Stimulated activated CD8-positive, alpha-beta memory T cell treated with anti-CD3 and anti-CD28 coated beads, Interleukin-2, amount 100 ng/mL, for 1 hour (primary cell): ENCODE measurements around the gene GPR89A.
"Not testable (repeated sequence)": the region's sequence is repeated elsewhere in the genome, so short reads cannot be mapped to it uniquely, and the experiment has no call there.

Experiments
- DNase-seq, 2 donors: peaks; one replicate each; pipeline ENCODE4 v3.0.0-alpha.2; 2020; ENCODE audit warnings: low read depth in 2 of 2

Gene GPR89A

GRCh38 chr1:145686078-145686477 is 78.3 kb downstream of the GPR89A start:
- DNase-seq: not testable (repeated sequence)

- no peak for DNase-seq
Measured at GRCh38 chr1:145688328-145688727, 80.5 kb downstream of the GPR89A start.

DNA sequence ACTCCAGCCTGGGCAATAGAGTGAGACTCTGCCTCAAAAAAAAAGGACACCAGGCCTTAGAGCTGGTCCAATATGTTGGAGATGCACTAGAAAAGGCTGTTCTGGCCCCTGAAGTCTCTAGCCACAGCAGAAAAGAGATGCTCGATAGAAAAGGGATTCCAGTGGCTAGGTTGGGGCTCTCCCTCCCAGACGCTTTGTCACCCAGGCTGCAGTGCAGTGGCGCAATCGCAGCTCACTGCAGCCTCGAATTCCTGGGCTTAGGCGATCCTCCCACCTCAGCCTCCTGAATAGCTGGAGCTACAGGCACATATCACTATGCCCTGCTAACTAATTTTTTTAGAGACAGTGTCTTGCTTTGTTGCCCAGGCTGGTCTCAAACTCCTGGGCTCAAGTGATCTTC is 81.1 kb downstream of the GPR89A start:
- DNase-seq: no peak

DNA sequence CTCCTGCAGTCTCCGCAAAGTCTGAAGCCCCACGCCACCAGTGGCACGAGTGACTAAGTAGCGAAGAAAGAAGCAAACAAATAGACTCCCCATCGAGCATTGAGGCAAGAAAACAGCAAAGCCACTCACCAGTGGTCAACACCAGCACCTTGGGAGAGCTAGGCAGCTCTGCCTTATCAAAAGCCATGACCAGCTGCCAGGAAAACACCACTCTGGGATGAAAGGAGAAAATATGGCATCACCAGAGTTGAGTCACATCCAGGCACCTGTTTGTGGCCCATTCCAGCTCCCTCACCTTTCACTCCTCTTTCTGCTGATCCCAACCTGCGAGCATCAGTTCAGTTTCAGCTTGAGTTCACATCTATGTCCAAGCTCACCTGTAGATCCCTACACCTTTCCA is 82.1 kb downstream of the GPR89A start:
- DNase-seq: no peak

- DNase-seq: peak; percentile 3 to 6
Measured at GRCh38 chr1:145690587-145691558, 83.1 kb downstream of the GPR89A start.

DNA sequence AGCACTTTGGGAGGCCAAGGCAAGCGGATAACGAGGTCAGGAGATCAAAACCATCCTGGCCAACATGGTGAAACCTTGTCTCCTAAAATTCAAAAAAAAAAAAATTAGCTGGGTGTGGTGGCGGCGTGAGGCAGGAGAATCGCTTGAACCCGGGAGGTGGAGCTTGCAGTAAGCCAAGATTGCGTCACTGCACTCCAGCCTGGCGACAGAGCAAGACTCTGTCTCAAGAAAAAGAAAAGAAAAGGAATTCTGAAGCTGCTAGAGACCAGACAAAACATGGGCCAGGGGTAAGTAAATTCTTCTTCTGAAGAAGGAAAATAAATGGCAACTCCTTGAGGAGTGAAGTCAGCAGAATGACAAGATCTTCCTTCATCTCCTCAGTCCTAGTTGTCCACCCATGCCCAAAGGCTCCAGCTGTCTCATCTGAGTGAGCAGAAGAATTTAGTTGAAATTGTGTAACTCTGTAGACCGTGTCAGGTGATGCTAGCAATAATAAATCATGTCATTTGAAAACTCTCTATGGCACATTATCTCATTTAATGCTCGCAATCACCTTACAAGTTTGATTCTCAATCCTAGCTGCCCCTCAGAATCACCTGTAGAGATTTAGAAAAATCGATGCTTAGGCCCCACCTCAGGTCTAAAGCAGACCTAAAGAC is 85.1 kb downstream of the GPR89A start:
- no peak for DNase-seq

DNA sequence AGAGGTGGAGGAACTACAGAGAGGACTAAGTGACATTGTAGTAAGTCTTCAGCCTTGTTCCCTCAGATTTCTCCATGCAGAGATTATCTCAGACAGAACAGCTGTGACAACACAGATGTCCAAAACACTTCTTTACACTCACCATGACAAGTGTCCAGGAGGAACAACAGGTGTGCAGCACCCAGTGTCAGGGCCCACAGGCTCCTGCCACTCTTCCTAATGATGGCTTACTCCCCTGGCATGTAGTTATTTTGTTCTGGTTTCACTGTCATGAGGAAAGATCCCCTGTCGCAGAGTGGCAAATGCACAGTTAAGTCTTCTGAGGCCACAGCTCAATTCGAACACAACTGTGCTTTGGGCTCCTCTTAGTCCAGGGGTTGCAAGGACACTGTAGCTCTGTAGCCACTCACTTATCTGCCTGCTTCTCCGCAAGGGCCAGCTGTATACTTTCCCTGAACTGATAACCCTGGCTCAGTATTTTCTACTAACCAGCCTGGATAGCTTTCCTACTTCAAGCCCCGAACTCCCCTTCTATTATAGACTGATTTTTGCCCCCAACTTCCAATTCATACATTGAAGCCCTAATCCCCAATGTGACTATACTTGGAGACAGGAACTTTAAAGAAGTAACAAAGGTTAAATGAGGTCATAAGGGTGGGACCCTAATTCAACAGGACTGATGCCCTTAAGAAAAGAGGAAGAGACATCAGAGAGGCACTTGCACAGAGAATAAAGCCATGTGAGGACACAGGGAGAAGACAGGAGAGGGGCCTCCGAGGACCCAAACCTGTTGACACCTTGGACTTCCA is 88.2 kb downstream of the GPR89A start:
- DNase-seq: no peak

DNA sequence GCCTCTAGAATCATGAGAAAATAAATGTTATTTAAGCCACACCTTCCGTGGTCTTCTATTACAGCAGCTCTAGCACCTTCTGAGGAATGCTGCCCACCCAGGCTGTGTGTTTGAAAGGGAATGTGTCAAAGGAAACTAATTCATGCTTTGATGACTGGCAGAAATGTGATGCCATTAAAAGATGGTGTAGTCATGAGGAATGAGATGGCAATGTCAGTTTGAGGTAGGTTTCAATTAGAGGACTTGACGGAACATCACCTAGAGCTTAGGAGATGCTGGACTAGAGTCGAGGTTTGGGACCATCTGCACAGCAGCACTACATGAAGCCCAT is 88.8 kb downstream of the GPR89A start:
- no peak for DNase-seq

- no peak for DNase-seq
Measured at GRCh38 chr1:145701306-145701862, 93.6 kb downstream of the GPR89A start.

GRCh38 chr1:145702052-145702451 is 94.3 kb downstream of the GPR89A start:
- DNase-seq: no peak

DNA sequence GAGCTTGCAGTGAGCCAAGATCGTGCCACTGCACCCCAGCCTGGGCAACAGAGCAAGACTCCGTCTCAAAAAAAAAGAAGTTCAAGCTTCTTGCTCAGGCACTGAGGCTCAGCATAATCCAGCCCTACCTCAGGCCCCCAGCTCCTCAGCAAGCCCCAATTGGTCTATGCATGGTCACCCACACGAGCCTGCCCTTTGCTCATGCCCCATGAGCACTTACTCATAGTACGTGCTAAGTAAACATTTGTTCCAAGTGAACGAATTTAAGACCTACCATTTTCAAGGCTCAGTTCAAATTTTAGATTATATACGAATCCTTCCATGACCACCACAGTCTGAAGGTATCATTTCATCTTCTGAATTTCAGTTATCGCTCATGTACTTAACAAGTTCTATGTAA is 95.0 kb downstream of the GPR89A start:
- no peak for DNase-seq

- no peak for DNase-seq
Measured at GRCh38 chr1:145705622-145706021, 97.8 kb downstream of the GPR89A start.

DNA sequence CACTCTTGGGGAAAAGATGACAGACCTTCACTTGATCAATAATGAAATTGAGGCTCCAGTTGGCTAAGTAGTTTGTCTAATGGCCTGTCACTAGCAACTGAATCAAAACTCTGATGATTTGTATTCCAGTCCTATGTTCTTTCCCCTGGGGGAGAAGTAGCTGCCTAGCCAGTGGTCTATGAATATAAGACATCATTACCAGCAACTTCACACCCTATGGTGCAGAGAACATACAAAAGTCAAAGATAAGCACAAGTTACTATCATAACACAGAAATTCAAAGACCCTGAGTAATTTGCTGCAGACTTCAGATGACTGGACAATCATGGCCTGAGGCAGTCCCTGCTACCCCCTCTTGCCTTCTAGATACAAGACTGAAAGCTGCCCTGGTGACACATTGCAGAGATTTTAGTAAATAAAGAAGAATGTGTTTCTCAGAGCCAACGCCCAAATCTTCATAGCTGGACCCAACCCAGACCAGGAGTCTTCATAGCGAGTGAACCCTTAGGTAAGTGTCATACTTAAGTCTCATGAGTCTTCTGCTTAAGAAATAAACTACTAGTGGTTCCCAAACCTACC is 98.4 kb downstream of the GPR89A start:
- no peak for DNase-seq

DNA sequence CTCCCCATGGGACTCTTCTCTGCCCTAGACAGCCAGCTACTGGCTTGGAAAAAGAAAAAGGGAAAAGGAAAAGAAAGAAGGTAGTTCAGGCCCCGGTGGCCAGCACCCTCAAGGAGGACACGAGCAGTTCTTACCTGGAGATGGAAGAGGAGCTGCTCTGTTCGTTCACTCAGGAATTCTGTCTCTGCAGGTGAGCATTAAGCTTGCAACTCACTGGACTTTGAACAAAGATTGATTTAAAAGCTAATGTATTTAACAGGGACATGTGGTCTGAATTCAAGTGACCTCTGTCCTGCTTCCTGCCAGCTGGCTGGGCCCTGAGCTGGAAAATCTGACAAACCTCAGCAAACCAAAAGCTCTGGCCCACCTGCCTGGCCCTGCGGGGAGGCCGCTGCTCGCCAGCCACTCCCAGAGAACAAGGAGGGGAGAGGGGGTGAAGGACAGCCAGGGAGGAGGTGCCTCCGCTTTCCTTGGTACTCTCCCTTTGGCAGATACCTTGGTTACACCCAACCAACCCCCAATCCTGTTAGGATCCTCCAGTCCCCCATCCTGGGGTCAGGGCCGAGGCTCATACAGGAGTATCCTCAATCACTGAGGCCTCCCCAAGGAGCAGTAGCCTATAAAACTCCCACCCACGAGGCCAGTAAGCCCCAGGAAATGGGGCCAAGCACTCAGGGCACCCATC is 99.5 kb downstream of the GPR89A start, which contains the start of gene PDZK1:
Gene PDZK1 (minus strand): TSS at position 186 of the 685 bp plus-strand sequence. CDS start 19,347 bp downstream, outside the sequence.
- DNase-seq: no peak

GRCh38 chr1:145708063-145708462 is 100.3 kb downstream of the GPR89A start:
- DNase-seq: no peak

- no peak for DNase-seq
Measured at GRCh38 chr1:145710291-145711027, 102.7 kb downstream of the GPR89A start.

DNA sequence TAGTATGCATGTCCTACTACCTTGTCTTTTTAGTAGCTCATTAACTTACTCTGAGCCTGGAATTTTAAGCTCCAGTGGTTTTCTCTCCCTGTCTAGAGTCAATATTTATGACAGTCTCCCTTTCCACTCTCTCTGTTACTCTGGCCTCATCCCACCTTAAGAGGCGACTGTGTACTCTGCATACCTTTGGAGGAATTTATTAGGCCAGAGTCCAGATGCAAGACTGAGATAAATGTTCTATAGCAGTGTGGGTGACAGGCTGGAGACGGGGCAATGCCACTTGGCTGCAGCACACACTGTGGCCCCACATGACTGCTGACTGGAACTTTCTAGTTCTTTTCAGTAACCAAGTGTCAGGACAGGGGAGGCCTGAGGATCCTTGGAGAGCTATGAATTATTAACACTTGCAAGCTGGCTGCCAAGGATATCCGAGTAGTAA is 103.4 kb downstream of the GPR89A start:
- DNase-seq: no peak

DNA sequence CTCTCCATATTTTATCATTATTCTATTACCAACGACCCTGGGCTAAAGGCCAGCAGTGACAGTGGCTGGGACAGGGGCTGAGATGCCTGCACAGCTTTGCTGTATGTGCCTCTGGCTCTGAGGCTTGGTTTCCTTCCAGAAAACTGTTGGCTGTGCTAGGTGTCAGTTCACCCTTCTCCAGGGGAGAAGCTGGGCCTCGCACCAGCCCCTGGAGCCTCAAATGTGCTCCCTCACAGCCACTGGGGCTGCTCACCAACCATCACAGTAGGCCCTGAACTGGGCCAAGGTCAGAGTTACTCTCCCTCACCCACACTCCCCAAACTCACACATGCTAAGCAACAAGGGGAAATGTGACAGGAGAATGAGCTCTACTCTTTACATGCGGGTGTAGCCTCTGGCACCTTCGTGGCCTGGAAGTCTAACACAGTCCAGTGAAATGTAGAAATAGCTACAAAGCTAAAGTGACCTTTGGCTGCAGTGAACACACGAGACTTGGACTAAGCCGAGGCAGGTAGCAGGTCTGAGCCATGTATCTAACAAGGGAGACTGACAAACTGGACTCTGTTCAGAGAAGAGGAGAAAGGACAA is 106.8 kb downstream of the GPR89A start:
- DNase-seq: no peak

DNA sequence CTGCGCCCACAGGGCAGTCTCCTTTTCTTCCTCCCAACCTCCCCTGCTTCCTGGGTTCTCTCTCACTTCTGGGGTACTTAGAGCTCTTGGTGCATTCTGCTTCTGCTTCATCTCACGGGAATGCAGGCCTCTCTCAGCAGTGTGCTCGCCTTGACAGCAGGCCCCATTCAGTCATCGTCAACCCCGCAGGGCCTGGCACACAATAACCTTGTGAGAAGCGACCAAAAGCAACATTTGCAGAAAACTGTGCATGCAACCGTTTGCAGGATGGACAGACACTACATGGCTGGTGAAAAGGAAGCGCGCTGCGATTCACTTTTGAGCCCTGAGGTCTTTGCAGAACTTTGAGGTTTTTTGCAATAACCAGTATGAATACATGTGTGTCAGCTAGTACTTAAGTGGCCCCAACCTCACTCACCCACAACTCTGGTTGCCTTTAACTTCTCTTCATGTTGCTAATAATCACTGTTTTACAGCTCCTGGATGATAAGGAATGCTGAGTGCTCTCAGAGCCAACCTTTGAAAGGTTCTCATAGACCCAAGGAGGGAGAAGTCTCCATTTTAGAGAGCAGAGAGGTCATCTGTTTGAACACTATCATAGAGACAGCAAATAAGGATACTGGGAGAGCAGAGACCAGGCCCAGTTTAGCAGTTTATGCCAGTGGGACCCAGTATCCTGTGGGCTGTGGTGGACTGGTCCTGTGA is 109.0 kb downstream of the GPR89A start:
- DNase-seq: no peak
